Lower lobe of right lung (tissue), 2 donors: ENCODE data around the gene KRTAP4-11. TPM values are rescaled to one million over a fixed set of nuclear protein-coding genes. Genes with fewer than 3 reads are reported as not detected.
"Not testable (repeated sequence)": the region's sequence is repeated elsewhere in the genome, so short reads cannot be mapped to it uniquely, and the experiment has no call there.

Experiments used
- ATAC-seq, 2 donors: fragments of 200-7000 bp; cut with Tn5 transposase; one replicate each; pipeline ENCODE4 v1.9.1; 2020 to 2022; ENCODE audit warnings: mild to moderate bottlenecking in 2 of 2, moderate library complexity in 2 of 2
- DNase-seq: peaks from one replicate; pipeline ENCODE4 v3.0.0-alpha.2; 2020
- H3K27ac ChIP-seq: fragments of 200-600 bp; one replicate; pipeline ENCODE4 v1.8.0; 2022
- H3K27me3 ChIP-seq: fragments of 200-600 bp; one replicate; pipeline ENCODE4 v1.8.0; 2022; ENCODE audit warnings: low read depth
- H3K36me3 ChIP-seq: fragments of 200-600 bp; one replicate; pipeline ENCODE4 v1.8.0; 2022; ENCODE audit warnings: mild to moderate bottlenecking
- H3K4me1 ChIP-seq: fragments of 200-600 bp; one replicate; pipeline ENCODE4 v1.8.0; 2022
- H3K4me3 ChIP-seq: fragments of 200-600 bp; one replicate; pipeline ENCODE4 v1.8.0; 2022; ENCODE audit warnings: mild to moderate bottlenecking
- H3K9me3 ChIP-seq: fragments of 200-600 bp; one replicate; pipeline ENCODE4 v1.8.0; 2022
- CTCF ChIP-seq: fragments of 200-600 bp; IDR thresholded peaks from one replicate; pipeline ENCODE4 v1.8.0; 2022; ENCODE audit warnings: antibody characterized with exemption, mild to moderate bottlenecking
- intact Hi-C: fragments of 100-400 bp; cut with DNase I; formaldehyde crosslinking; loops from one replicate; pipeline ENCODE4 v1.11.0; 2022
- total RNA-seq: library from RNA; stranded (reverse); fragmentation: NEBNext Ultra II Directional; extraction: Animal tissue kit (Norgen Biotek cat#: 25700); gene quantifications from one replicate; pipeline ENCODE4 v1.2.1, GENCODE V29; 2021
- donor health status: DM: no; HTN: yes; CAD: no; lungs with severe emphysema.

Gene KRTAP4-11
- total RNA-seq, 1 donor from 2014 or later: not detected

- DNase-seq (no peak), ATAC-seq (no peak)
- no peak overlapping the region for H3K27ac ChIP-seq
- no peaks in the 10 kb centered on the region for H3K27me3 ChIP-seq
- H3K4me1 ChIP-seq: no peaks in the 10 kb centered on the region
- H3K36me3 ChIP-seq: no peaks in the 10 kb centered on the region
- intact Hi-C loops: no loop called here
- no peak overlapping the region for H3K4me3 ChIP-seq
- H3K9me3 ChIP-seq: no peaks in the 10 kb centered on the region
- no peak for TF ChIP-seq CTCF
These were observed 14.3 kb downstream of the KRTAP4-11 start for GRCh38 chr17:41103896-41104295.

DNA sequence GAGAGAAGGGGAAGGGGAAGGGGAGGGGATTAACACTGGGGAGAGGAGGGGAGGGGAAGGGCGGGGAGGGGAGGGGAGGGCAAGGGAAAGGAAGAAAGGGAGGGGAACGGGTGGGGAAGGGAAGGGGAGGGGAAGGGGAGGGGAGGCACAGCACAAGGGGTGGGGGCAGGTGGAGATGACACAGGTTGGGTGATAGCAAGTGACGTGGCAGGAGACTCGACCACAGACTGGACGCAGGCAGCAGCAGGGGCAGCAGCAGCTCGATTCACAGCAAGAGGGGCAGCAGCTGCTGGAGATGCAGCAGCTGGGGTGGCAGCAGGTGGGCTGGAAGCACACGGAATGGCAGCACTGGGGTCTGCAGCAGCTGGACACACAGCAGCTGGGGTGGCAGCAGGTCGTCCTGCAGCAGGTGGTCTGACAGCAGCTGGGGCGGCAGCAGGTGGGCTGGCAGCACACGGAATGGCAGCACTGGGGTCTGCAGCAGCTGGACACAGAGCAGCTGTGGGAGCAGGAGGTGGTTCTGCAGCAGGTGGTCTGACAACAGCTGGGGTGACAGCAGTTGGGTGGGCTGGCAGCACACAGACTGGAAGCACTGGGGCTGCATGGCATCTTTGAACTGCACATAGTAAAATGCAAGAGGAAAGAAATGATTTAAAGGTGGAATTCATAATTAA, 16.4 kb downstream of the KRTAP4-11 start, which contains the start of gene KRTAP4-16:
KRTAP4-16 (minus strand) TSS at position 624 of the 674 bp plus-strand sequence; CDS start at position 624, 0 bp downstream.
- DNase-seq: no peak
- no peak for ATAC-seq
- H3K36me3 ChIP-seq: no peaks in the 10 kb centered on the region
- H3K9me3 ChIP-seq: no peaks in the 10 kb centered on the region
- TF ChIP-seq CTCF: no peak
- H3K4me1 ChIP-seq: no peaks in the 10 kb centered on the region
- H3K4me3 ChIP-seq: no peak within 1 kb of the TSS
- no peak within 1 kb of the TSS for H3K27ac ChIP-seq
- intact Hi-C loops: no loop called here
- H3K27me3 ChIP-seq: no peaks in the 10 kb centered on the region

GRCh38 chr17:41099682-41100480, 18.3 kb downstream of the KRTAP4-11 start:
- intact Hi-C loops, H3K27ac ChIP-seq, H3K9me3 ChIP-seq, ATAC-seq, H3K4me3 ChIP-seq, H3K27me3 ChIP-seq, H3K36me3 ChIP-seq, H3K4me1 ChIP-seq, DNase-seq: not testable (repeated sequence)

- TF ChIP-seq CTCF: no peak
- Histone ChIP-seq H3K27ac (no peak overlapping the region), H3K4me1 (no peaks in the 10 kb centered on the region), H3K27me3 (peaks cover 3% of the 10 kb centered on the region), H3K4me3 (no peak overlapping the region), H3K9me3 (no peaks in the 10 kb centered on the region), H3K36me3 (no peaks in the 10 kb centered on the region)
- DNase-seq: no peak
- no peak for ATAC-seq
- intact Hi-C loops: no loop called here
These were observed 19.7 kb downstream of the KRTAP4-11 start for GRCh38 chr17:41098481-41098880.

- ATAC-seq (no peak), DNase-seq (no peak)
- intact Hi-C loops: no loop called here
- Histone ChIP-seq H3K4me3 (no peak within 1 kb of the TSS), H3K27ac (no peak within 1 kb of the TSS), H3K9me3 (no peaks in the 10 kb centered on the region), H3K36me3 (no peaks in the 10 kb centered on the region), H3K27me3 (peaks cover 3% of the 10 kb centered on the region), H3K4me1 (no peaks in the 10 kb centered on the region)
- no peak for TF ChIP-seq CTCF
These were observed 20.1 kb downstream of the KRTAP4-11 start, which contains the start of gene KRTAP4-8 for GRCh38 chr17:41098042-41098441. Gene KRTAP4-8, minus strand, starts transcription at chr17:41098142. Its CDS starts 58 bp downstream, at chr17:41098084.

DNA sequence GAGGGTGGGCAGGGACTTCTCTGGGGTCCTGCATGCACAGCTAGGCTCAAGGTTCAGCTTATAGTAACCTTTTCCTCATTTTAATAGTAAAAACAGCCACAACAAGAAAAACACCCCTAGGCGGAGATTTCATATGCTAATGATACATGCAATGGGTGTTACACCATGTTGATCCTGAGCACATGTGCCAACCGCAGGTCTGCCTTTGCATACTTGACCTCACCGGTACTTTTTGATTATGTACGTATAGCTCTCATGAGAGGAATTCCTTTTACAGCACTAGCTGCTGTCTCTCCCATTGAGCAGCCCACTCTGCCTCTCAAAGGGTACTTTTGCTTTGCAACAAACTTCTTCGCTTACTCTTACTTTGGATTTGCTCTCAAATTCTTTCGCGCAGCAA, 22.1 kb downstream of the KRTAP4-11 start:
- no peaks in the 10 kb centered on the region for H3K36me3 ChIP-seq
- DNase-seq (no peak), ATAC-seq (peak in 1 of 2 donors; percentile 32)
- peaks cover 3% of the 10 kb centered on the region for H3K27me3 ChIP-seq
- H3K4me3 ChIP-seq: no peak overlapping the region
- intact Hi-C loops: no loop called here
- TF ChIP-seq CTCF: no peak
- H3K9me3 ChIP-seq: no peaks in the 10 kb centered on the region
- H3K4me1 ChIP-seq: no peaks in the 10 kb centered on the region
- H3K27ac ChIP-seq: no peak overlapping the region

GRCh38 chr17:41088760-41089352, 29.3 kb downstream of the KRTAP4-11 start:
- DNase-seq, intact Hi-C loops, H3K4me3 ChIP-seq, H3K4me1 ChIP-seq, H3K36me3 ChIP-seq, H3K9me3 ChIP-seq, H3K27ac ChIP-seq, H3K27me3 ChIP-seq, ATAC-seq: not testable (repeated sequence)

GRCh38 chr17:41084100-41084856, 33.9 kb downstream of the KRTAP4-11 start, which contains the start of gene KRTAP4-7:
Gene KRTAP4-7, plus strand, starts transcription at chr17:41084150. Its CDS starts 57 bp downstream, at chr17:41084207.
- ATAC-seq, H3K4me3 ChIP-seq, H3K9me3 ChIP-seq, H3K36me3 ChIP-seq, intact Hi-C loops, H3K27me3 ChIP-seq, DNase-seq, H3K4me1 ChIP-seq, H3K27ac ChIP-seq: not testable (repeated sequence)
